HTERT RPE-1 (cell line): ENCODE data around the gene ITGB5.

ENCODE experiments used
- in situ Hi-C: fragments of 300-500 bp; cut with MboI; formaldehyde crosslinking; loops from 4 replicates; pipeline ENCODE4 v1.14.3; 2020; ENCODE audit warnings: low sequenced_read_pairs

Gene ITGB5

DNA sequence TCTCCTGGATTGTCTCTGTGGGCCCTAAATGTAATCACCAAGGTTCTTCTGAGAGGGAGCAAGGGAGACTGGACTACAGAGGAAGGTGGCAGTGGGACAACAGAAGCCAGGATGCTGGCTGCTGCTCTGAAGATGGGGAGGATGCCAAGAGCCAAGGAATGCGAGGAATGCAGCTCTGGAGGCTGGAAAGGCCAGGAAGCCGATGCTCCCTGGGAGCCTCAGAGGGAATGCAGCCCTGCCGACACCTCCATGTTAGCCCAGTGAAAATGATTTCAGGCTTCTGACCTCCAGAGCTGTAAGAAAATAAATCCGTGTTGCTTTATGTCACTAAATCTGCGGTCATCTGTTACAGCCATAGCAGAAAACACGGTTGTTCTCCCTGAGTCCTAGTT lies 112.8 kb downstream of the ITGB5 start:
- in situ Hi-C loops: no loop called here

DNA sequence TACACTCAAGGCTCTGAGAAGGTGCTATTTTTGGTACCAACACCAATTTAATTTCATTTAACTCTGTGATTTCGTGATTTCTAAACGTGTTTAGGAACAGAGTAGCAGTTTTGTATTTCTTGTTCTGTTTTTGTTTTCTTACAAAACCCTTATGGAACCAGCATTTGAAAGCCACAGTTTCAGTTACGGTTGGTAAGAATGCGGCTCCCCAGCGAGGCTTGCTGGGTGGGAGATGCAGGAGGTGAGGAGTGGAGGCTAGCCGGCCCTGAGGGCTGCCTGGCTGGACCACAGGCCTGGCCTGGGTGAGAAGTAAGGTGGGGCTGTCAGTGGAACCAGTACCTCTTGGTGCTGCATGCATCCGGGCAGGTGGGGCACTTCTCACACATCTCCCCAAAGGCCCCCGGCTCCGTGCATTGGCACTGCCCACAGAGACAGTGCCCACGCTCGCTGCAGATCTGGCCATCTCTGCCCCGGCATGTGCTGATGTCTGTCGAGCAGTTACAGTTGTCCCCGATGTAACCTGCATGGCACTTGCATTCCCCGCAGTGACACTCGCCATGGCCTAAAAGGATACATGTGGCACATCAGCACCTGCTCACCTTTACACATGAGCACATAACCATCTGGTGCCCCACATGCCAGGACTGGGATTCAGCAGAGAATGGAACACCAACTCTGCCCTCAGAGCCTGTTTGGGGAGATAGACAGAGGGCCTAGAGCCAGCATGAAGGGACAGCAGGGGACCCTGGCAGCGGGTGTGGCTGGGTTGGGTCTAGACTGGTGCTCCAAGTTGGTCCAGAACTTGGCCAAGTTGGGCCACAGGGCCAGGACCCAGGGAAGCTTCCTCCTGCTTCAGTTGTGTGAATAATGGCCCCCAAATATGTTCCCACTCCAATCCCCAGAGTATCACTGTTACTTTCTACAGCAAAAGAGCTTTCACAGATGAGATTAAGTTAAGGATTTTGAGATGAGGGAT lies 113.5 kb downstream of the ITGB5 start:
- in situ Hi-C loops: no loop called here

DNA sequence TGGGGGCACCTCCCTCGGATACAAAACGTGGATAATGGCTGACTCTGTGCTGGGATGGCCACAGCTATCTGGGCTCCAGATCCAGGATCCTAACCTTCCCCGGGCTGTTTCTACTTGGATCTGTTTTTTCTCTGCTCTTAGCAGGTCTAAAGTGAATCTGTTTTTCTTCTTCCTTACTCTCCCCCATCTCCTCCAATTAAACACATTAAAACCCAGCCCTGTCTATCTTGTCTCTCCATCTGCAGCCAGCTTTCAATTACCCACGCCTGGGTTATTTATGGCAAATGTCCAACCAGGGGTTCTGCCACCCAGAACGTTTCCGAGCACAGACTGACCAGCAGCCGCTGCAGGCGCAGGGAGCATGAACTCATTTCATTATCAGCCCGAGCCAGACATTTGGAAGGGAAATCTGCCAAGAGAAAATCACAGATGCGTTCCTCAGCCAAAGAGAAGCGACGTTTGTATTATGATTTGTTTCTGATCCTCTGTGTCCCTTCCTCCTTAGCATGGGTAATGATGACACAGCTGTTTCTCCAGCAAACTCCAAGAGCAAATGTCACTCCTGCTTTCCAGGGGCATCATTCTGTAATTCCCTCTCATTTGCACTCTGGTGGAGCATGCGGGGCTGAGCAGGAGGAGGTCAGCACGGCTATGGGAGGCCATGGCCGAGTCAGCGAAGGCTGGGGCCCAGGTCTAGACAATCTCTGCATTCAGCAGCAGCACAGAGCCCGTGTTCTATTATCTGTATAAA lies 114.9 kb downstream of the ITGB5 start:
- in situ Hi-C loops: no loop called here

DNA sequence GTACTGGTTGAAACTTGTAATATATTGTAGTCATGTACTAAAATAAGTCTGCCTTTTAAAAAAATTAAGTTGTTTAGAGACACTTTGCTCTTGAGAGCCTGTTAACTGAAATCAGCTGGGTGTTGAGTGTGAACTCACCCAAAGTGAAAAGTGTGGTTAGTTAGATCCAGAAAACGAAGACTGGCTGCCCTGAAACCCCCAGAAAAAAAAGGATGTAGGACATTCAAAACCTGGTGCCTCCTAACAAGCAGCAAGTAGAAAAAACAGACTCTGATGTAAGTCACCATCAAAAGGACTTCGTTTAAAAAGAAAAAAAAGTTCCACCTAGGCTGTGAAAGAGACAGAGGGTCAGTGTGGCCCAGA lies 116.1 kb downstream of the ITGB5 start:
- in situ Hi-C loops: no loop called here

DNA sequence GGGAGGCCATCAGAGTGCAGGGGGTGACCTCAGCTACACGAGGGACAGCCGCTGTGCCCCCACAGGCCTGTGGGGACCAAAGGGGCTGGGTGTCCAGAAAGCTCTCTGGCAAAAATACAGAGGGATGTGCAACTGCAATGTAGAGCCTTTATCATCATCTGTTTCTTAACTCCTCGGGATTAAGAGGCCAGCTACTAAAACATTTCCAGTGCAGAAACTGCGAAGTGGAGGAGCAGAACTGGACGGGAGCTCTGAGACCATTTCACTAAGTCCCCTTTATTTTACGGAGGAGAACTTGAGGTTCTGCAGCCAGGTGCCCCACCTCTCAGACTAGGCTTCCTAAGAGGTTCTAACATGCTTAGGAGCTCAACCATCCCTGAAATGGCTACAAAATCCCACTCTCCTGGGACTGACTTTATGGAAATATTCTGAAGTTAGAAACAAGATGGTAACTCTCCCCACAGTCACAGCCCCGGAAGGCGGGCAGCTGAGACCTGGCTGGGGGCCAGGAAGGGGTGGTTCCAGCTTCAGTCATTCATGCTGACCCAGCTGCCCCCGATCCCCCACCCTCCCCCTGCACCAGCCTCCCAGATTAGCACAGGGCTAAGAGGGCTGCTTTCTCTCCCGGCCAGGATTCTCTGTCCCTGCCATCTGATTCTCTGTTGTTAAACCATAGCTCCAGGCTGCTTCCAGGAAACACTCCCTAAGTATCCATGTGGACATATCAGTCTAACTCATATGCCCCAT lies 116.7 kb downstream of the ITGB5 start:
- in situ Hi-C loops: no loop called here

DNA sequence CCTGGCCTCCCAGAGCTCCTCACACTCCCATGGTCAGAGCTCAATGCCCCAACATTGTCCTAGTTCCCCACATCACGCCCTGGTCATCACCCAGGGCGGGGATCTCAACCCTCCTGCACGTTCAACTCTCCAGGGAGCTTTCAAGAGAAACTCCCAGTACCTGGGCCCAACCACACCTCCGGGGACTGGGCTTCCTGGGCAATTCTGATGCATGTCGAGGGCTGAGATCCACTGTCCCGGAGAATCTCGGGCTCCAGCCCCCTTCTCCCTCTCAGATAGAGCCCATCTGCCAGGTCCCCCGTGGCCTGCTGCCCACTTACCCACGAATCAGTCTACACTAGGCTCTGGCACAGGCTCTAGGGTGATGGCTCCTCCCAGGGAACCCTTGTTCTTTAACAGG lies 117.7 kb downstream of the ITGB5 start:
- in situ Hi-C loops: no loop called here

- in situ Hi-C loops: no loop called here
These were observed 118.4 kb downstream of the ITGB5 start for GRCh38 chr3:124768812-124769211.

GRCh38 chr3:124767691-124768090 lies 119.5 kb downstream of the ITGB5 start:
- in situ Hi-C loops: no loop called here

DNA sequence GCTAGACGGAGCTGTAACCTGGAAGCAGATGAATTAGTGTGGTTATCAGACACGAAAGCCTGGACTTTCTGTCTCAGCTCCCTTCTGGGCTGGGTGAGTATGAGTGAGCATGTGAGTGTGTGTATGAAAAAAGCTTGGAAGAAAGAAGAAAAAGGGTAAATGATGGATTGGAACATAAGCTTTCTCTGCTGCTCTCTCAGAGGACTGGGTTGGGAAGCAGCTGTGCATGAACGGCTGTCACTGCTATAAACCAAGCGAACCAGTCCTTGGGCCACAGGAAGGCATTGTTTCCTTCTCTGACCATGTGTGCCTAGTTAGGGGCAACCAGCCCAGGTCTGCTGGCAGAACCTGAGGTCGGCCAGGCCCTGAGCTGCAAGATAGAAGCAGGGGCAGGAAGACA lies 119.9 kb downstream of the ITGB5 start:
- in situ Hi-C loops: no loop called here

DNA sequence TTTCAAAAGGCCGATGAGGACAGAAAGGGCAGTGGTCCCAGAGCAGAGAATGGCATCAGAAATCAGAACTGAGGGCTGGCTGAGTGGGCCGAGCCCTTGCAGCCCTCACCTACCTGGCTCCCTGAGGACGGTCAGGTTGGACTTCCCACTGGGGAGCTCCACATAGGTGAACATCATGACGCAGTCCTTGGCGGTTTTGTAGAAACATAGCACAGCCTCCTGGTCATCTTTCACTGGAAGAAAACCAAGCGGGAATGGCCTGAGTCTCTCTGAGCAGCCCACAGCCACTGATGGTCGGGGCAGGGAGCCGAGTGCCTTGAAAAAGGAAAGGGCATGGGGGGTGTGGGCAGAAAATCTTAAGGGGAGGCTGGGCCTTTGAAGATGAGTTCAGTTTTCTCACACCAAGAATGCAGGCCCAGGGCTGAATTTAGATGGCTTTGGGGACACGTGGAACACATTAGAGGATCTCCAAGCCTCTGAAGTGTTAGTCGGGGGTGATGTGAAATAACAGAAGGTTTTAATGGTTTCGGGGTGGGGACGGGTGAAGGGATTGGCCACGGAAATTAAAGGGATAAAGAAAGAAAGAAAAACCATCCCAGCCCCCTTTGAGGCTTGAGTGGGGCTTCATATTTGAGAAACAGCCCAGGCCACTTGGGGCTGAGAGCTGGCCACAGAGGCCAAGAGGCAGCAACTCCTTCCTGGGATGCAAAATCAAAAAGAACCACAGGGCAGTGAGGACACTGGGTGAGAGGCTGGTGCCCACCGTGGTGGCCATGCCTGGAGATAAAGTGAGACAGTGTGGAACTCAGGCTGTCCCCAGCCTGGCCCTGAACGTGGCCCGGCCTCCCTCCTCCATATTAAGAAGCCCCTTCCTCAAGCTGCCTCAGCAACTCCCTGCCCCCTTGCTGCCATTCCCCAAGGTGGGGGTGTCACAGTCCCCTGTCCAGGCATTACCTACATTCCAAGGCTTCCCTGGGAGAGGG lies 120.8 kb downstream of the ITGB5 start:
- in situ Hi-C loops: no loop called here

DNA sequence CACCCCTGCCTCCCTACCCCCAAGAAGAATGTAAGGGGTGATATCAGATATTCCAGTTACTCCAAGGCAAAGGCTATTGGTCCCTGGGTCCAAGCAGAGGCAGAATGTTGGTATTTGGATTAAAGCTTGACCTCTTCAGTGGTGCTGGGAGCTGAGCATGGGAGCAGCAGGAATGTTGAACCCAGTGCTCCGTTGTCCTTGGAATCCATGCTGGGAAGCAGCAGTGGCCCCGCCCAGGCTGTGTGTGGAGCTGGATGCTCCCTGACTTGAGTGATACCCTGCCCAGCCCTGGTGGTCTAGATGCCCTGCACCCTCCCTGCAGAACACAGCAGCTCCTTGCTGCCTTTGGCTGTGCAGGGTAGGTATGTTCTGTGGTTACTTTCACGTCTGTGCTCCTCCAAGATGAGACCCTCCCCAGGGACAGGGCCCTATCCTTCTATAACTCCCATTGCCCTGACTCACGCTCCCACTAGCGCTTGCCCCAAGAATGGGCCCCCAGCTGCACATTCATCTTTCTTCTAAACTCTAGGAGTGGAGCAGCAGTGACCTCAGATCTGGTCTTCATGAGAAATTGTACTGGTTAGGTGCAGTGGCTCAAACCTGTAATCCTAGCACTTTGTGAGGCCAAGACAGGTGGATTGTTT lies 121.8 kb downstream of the ITGB5 start:
- in situ Hi-C loops: no loop called here

DNA sequence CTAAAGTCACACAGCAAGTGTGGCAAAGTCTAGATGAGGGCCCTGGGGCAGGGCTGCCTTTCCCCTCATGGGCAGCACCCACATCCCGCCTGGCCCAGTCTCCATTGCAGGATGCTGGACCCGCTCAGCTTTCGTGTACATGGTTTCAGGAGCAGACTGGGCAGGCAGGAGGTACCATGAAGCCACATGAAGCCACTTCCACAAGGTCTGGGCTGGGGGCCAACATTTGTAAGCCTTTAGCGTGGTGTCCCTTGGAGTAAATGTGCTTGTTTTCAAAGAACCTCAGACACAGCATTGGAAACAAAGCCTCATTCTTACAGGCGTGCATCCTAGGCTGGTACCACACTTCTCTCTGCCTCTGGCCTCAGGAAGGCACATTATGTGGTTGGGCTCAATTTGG lies 122.4 kb downstream of the ITGB5 start:
- in situ Hi-C loops: no loop called here

GRCh38 chr3:124763644-124764358 lies 123.4 kb downstream of the ITGB5 start:
- in situ Hi-C loops: no loop called here

GRCh38 chr3:124763206-124763605 lies 124.0 kb downstream of the ITGB5 start:
- in situ Hi-C loops: no loop called here

GRCh38 chr3:124762661-124763011 lies 124.5 kb downstream of the ITGB5 start:
- in situ Hi-C loops: no loop called here

- in situ Hi-C loops: no loop called here
These were observed 125.1 kb downstream of the ITGB5 start for GRCh38 chr3:124761935-124762660.

DNA sequence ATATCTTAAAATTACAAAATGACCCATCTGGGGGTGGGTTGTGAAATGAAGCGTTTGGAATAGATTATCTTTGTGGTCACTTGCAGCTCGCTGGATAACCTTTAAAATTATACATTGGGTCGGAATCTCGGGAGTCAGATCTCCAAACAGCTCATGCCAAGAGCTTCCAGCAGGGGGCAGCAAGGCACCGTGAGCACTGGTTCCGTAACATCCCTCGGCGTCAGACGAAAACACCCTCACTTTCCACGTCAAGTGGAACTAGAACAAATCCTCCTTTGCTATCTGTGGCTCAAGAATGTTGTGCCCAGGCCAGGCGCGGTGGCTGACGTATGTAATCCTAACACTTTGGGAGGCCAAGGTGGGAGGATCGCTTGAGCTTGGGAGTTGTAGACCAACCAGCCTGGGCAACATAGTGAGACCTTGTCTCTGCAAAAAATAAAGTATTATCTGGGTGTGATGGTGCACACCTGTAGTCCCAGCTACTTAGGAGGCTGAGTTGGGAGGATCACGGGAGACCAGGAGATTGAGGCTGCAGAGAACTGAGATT lies 125.8 kb downstream of the ITGB5 start:
- in situ Hi-C loops: no loop called here

DNA sequence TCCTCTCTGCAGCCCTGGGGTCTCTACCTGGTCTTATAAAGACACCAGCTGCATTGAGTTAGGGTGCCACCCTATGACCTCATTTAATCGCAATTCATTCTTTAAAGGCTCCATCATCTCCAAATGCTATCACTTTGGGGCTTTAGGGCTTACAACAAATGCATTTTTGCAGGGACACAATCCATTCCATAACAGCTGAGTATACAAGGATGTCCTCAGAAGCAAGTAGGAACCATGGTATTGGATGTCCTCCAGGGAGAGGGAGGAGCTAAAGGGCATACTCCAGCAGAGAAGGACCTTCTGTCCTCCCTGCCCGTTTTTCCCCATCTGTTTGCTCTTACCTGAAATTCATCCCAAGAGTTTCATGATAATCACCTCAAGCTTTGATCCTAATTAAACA lies 126.6 kb downstream of the ITGB5 start:
- in situ Hi-C loops: no loop called here
